HEK293T (cell line): ENCODE results near the gene ZNF334.

Experiments
- CTCF ChIA-PET: fragments of 350-600 bp; formaldehyde crosslinking; extraction: SDS; loops from one replicate; lab custom pipeline; 2021; ENCODE audit warnings: antibody characterized with exemption, inconsistent platforms; lab: Yijun Ruan, JAX
- POLR2A ChIA-PET: fragments of 350-600 bp; formaldehyde crosslinking; extraction: SDS; loops from one replicate; lab custom pipeline; 2020; ENCODE audit warnings: antibody characterized with exemption, inconsistent platforms; lab: Yijun Ruan, JAX
- DNase-seq: peaks from one replicate; pipeline ENCODE4 v3.0.0; 2012; ENCODE audit warnings: mixed read lengths; ENCODE audit errors: extremely low spot score
- ARNT ChIP-seq: fragments of 450-650 bp; IDR thresholded peaks from 2 replicates; pipeline ENCODE4 v1.6.1; 2017; ENCODE audit warnings: mild to moderate bottlenecking
- BHLHE40 ChIP-seq: fragments of 450-650 bp; IDR thresholded peaks from 2 replicates; pipeline ENCODE4 v1.6.1; 2016; ENCODE audit warnings: mild to moderate bottlenecking, moderate library complexity, borderline replicate concordance
- CTBP1 ChIP-seq: fragments of 450-650 bp; IDR thresholded peaks from 2 replicates; pipeline ENCODE4 v1.6.1; 2016; ENCODE audit warnings: borderline replicate concordance
- ELF4 ChIP-seq: fragments of 450-650 bp; IDR thresholded peaks from 2 replicates; pipeline ENCODE4 v1.6.1; 2017; ENCODE audit warnings: antibody characterized with exemption
- FOXA1 ChIP-seq: fragments of 450-650 bp; IDR thresholded peaks from 2 replicates; pipeline ENCODE4 v1.6.1; 2016; ENCODE audit warnings: mild to moderate bottlenecking
- FOXK2 ChIP-seq: fragments of 450-650 bp; IDR thresholded peaks from 2 replicates; pipeline ENCODE4 v1.6.1; 2016; ENCODE audit warnings: mild to moderate bottlenecking
- FOXM1 ChIP-seq: fragments of 450-650 bp; IDR thresholded peaks from 2 replicates; pipeline ENCODE4 v1.6.1; 2017; ENCODE audit warnings: mild to moderate bottlenecking, borderline replicate concordance
- HDGF ChIP-seq: fragments of 450-650 bp; IDR thresholded peaks from 2 replicates; pipeline ENCODE4 v1.6.1; 2017; ENCODE audit warnings: antibody characterized with exemption, borderline replicate concordance
- L3MBTL2 ChIP-seq: fragments of 450-650 bp; conservative IDR thresholded peaks from 2 replicates; pipeline ENCODE4 v1.6.1; 2016; ENCODE audit warnings: mild to moderate bottlenecking
- LEF1 ChIP-seq: fragments of 450-650 bp; IDR thresholded peaks from 2 replicates; pipeline ENCODE4 v1.6.1; 2017; ENCODE audit warnings: mild to moderate bottlenecking, borderline replicate concordance
- NFRKB ChIP-seq: fragments of 450-650 bp; IDR thresholded peaks from 2 replicates; pipeline ENCODE4 v1.6.1; 2016; ENCODE audit warnings: mild to moderate bottlenecking, moderate library complexity
- SP1 ChIP-seq: fragments of 450-650 bp; IDR thresholded peaks from 2 replicates; pipeline ENCODE4 v1.6.1; 2017
- SUZ12 ChIP-seq: fragments of 450-650 bp; IDR thresholded peaks from 2 replicates; pipeline ENCODE4 v1.6.1; 2016; ENCODE audit warnings: mild to moderate bottlenecking
- TARDBP ChIP-seq: fragments of 450-650 bp; IDR thresholded peaks from 2 replicates; pipeline ENCODE4 v1.6.1; 2016
- ZNF384 ChIP-seq: fragments of 450-650 bp; IDR thresholded peaks from 2 replicates; pipeline ENCODE4 v1.6.1; 2016
- TF ChIP-seq, protein P1 (sequence below): fragments of 450-650 bp; IDR thresholded peaks from 2 replicates; pipeline ENCODE4 v1.6.1; 2016

ZNF334 gene

DNA sequence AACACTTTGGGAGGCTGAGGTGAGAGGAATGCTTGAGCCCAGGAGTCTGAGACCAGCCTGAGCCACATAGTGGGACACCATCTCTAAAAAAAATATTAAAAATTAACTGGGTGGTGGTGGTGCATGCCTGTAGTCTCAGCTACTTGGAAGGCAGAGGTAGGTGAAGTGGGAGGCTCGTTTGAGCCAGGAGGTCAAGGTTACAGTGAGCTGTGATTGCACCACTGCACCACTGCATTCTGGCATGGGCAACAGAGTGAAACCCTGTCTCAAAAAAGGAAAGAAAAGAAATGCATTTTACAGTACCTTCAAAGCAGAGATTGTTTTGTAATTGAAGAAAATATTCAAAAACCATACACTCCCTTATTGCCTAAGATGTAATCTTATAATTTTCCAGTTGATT, 30.6 kb upstream of the ZNF334 start:
- POLR2A ChIA-PET: interaction anchor here (0.6 kb wide), 1 partner anchor 20 kb away, joined by 3 read pairs; no protein-coding TSS in a partner anchor
- TF ChIP-seq HDGF: no peak
- TF ChIP-seq NFRKB: no peak
- TF ChIP-seq LEF1: no peak
- no peak for TF ChIP-seq ZNF384
- TF ChIP-seq FOXA1: no peak
- no peak for TF ChIP-seq SP1
- TF ChIP-seq ARNT: no peak
- TF ChIP-seq ELF4: no peak
- no peak for TF ChIP-seq TARDBP
- no peak for TF ChIP-seq L3MBTL2
- TF ChIP-seq, protein P1, sequence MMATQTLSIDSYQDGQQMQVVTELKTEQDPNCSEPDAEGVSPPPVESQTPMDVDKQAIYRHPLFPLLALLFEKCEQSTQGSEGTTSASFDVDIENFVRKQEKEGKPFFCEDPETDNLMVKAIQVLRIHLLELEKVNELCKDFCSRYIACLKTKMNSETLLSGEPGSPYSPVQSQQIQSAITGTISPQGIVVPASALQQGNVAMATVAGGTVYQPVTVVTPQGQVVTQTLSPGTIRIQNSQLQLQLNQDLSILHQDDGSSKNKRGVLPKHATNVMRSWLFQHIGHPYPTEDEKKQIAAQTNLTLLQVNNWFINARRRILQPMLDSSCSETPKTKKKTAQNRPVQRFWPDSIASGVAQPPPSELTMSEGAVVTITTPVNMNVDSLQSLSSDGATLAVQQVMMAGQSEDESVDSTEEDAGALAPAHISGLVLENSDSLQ: no peak
- TF ChIP-seq FOXM1: no peak
- no peak for TF ChIP-seq SUZ12
- no peak for TF ChIP-seq CTBP1
- CTCF ChIA-PET: no interaction called here
- no peak for DNase-seq

DNA sequence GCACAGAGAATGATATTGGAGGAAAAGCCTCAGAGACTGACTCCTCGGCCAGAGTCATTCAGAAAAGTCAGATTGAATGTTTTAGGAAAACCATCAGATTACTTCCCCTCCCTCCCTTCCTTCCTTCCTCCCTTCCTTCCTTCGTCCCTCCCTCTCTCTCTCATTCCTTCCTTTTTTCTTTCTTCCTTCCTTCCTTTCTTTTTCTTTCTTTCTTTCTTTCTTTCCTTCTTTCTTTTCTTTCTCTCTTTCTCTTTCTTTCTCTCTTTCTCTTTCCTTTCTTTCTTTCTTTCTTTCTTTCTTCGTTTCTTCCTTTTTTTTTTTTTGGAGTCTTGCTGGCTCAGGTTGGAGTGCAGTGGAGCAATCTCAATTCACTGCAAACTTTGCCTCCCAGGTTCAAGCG, 29.7 kb upstream of the ZNF334 start:
- ChIA-PET POLR2A (no interaction called here), CTCF (no interaction called here)
- DNase-seq: no peak
- no peak for TF ChIP-seq HDGF
- no peak for TF ChIP-seq FOXA1
- no peak for TF ChIP-seq ZNF384
- TF ChIP-seq SUZ12: no peak
- TF ChIP-seq, protein P1: no peak
- no peak for TF ChIP-seq BHLHE40
- TF ChIP-seq FOXK2: no peak
- TF ChIP-seq L3MBTL2: no peak
- no peak for TF ChIP-seq TARDBP
- TF ChIP-seq FOXM1: no peak
- TF ChIP-seq LEF1: no peak
- no peak for TF ChIP-seq SP1
- no peak for TF ChIP-seq ELF4
- TF ChIP-seq CTBP1: no peak
- no peak for TF ChIP-seq NFRKB
- TF ChIP-seq ARNT: no peak

DNA sequence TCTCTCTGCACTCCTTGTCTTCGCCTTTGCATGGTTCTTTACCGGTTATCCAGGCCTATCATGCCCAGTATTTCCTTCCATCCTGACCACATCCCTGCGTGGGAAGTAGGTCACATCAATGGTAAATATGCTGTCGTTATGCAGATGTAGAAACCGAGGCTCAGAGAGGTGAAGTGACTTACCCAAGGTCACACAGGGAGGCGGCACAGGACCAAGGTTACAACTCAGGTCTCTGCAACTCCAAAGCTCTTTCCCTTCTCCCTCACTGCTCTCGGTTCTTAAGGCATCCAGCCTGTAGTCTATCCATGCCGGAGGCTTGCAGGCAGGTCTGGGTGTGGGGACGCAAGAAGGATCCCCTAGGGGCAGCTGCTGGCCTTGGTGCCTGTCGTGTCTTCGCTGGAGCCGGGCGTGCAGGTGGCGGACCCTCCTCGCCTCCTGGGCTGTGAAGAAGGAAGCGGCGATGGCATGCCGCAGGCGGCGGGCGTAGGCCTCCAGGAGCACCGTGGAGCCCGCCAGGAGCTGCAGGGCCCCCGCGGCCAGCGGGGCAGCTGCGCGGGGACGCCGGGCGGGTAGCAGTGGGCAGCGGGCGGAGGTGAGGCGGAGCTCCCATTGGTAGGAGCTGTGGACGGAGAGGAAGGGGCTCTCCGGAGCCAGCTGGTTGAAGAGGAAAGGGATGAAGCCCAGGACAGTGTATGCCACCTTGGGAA, 28.0 kb upstream of the ZNF334 start:
- no peak for DNase-seq
- POLR2A ChIA-PET: no interaction called here
- TF ChIP-seq FOXA1 (no peak), CTBP1 (no peak), SUZ12 (no peak), FOXK2 (no peak), L3MBTL2 (no peak), FOXM1 (no peak)
- CTCF ChIA-PET: no interaction called here

DNA sequence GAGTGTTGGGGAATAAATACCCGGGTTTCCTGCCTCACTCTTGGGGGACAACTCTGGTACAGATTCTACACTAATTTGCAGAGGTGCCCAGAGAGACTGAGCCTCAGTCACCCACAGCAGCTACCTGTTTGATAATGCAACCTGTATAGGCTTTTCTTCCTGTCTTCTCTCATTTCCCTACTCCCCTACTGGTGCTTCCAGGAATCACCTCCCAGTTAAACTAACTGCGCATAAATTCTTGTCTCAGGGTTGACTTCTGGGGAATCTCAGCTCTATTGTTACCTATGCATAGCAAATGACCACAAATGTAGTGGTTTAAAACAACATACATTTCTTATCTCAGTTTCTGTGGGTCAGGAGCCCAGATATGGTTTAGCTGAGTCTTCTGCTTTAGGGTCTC, 25.8 kb upstream of the ZNF334 start:
- CTCF ChIA-PET: no interaction called here
- no peak for TF ChIP-seq BHLHE40
- TF ChIP-seq L3MBTL2: no peak
- no peak for TF ChIP-seq SUZ12
- TF ChIP-seq, protein P1: no peak
- no peak for TF ChIP-seq LEF1
- TF ChIP-seq SP1: no peak
- TF ChIP-seq ZNF384: no peak
- no peak for TF ChIP-seq HDGF
- no peak for TF ChIP-seq ARNT
- no peak for TF ChIP-seq TARDBP
- TF ChIP-seq CTBP1: no peak
- no peak for TF ChIP-seq FOXK2
- no peak for TF ChIP-seq ELF4
- no peak for TF ChIP-seq FOXA1
- no peak for TF ChIP-seq NFRKB
- TF ChIP-seq FOXM1: no peak
- DNase-seq: no peak
- POLR2A ChIA-PET: no interaction called here

DNA sequence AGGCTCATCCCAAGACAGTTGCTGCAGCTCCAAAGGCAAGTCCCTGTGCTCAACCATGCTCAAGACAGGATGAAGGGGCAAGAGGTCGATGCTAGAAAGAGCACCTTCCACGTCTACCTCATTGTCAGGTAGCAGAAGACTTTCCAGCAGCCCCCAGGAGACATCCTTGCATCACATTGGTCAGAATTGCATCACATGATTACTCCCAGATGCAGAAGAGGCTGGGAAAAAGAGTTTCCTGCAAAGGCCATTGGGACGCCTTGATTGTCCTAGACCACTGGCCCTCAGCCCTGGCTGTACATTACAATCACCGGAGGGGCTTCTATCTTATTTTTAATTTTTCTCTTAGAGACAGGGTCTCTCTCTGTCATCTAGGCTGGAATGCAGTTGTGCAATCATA, 17.3 kb upstream of the ZNF334 start:
- DNase-seq: no peak
- TF ChIP-seq LEF1 (no peak), NFRKB (no peak), HDGF (no peak), ZNF384 (no peak), FOXA1 (no peak), SP1 (no peak), L3MBTL2 (no peak)
- TF ChIP-seq, protein P1: no peak
- POLR2A ChIA-PET: no interaction called here
- CTCF ChIA-PET: no interaction called here
